SHP77 (cell line): Measurements from ENCODE around the gene YIPF2.
"Not testable (repeated sequence)": the region's sequence is repeated elsewhere in the genome, so short reads cannot be mapped to it uniquely, and the experiment has no call there.

Experiments used
- DNase-seq, 2 experiments: peaks; one replicate each; lab custom pipeline; 2025; lab: John Stamatoyannopoulos, UW

YIPF2 gene

GRCh38 chr19:10908380-10908960, 20.0 kb downstream of the YIPF2 start:
- no peak for DNase-seq

- no peak for DNase-seq
These were observed 20.5 kb downstream of the YIPF2 start for GRCh38 chr19:10907925-10908324.

GRCh38 chr19:10899151-10899653, 29.2 kb downstream of the YIPF2 start:
- peak in 1 of 2 experiments; percentile 29 for DNase-seq

- DNase-seq = no peak
These were observed 29.8 kb downstream of the YIPF2 start for GRCh38 chr19:10898633-10899032.

GRCh38 chr19:10896851-10897526, 31.4 kb downstream of the YIPF2 start:
- peak; percentile 60 to 63 for DNase-seq

- DNase-seq = no peak
These were observed 32.5 kb downstream of the YIPF2 start for GRCh38 chr19:10895920-10896319.

- no peak for DNase-seq
These were observed 33.1 kb downstream of the YIPF2 start for GRCh38 chr19:10895363-10895762.

GRCh38 chr19:10894911-10895213, 33.6 kb downstream of the YIPF2 start:
- no peak for DNase-seq

GRCh38 chr19:10892256-10892655, 36.2 kb downstream of the YIPF2 start:
- no peak for DNase-seq

- no peak for DNase-seq
These were observed 36.9 kb downstream of the YIPF2 start for GRCh38 chr19:10891405-10892086.

- DNase-seq = no peak
These were observed 38.6 kb downstream of the YIPF2 start for GRCh38 chr19:10889880-10890279.

- DNase-seq = no peak
These were observed 40.0 kb downstream of the YIPF2 start for GRCh38 chr19:10888421-10888866.

GRCh38 chr19:10887616-10888367, 40.6 kb downstream of the YIPF2 start:
- DNase-seq = no peak

GRCh38 chr19:10885201-10886169, 43.0 kb downstream of the YIPF2 start:
- no peak for DNase-seq

- no peak for DNase-seq
These were observed 44.2 kb downstream of the YIPF2 start for GRCh38 chr19:10884274-10884673.

GRCh38 chr19:10882108-10882457, 46.4 kb downstream of the YIPF2 start:
- DNase-seq = no peak

GRCh38 chr19:10881403-10882107, 46.9 kb downstream of the YIPF2 start:
- DNase-seq = no peak

- DNase-seq = no peak
These were observed 50.2 kb downstream of the YIPF2 start for GRCh38 chr19:10878253-10878652.

- DNase-seq = not testable (repeated sequence)
These were observed 50.8 kb downstream of the YIPF2 start for GRCh38 chr19:10877608-10878007.

GRCh38 chr19:10876459-10877240, 51.8 kb downstream of the YIPF2 start:
- DNase-seq = no peak
